ENCODE results near the gene CHCHD6. TPM values are rescaled to one million over a fixed set of nuclear protein-coding genes. Genes with fewer than 3 reads are reported as not detected.

Gene CHCHD6
- total RNA-seq, 1 donor from 2014 or later = 30.2 TPM

GRCh38 chr3:126911162-126912026, 207.4 kb downstream of the CHCHD6 start:
- peaks cover 18% of the 10 kb centered on the region for H3K4me1 Mint-ChIP-seq (ENCODE audit: low read depth)
- H3K36me3 Mint-ChIP-seq (ENCODE audit: insufficient read depth) = peaks cover 4% of the 10 kb centered on the region
- no peak overlapping the region for H3K27ac Mint-ChIP-seq

GRCh38 chr3:126912027-126912422, 208.0 kb downstream of the CHCHD6 start:
- H3K27ac Mint-ChIP-seq = no peak overlapping the region
- H3K4me3 Mint-ChIP-seq (ENCODE audit: low read depth) = no peak overlapping the region
- no peak for TF ChIP-seq CTCF (IDR thresholded peaks at IDR 0.05; ENCODE audit: unreplicated experiment)
- no peak for DNase-seq (ENCODE audit: low spot score, unreplicated experiment)
- no peaks in the 10 kb centered on the region for H3K9me3 Mint-ChIP-seq (ENCODE audit: low read depth)
- peaks cover 3% of the 10 kb centered on the region for H3K36me3 Mint-ChIP-seq (ENCODE audit: insufficient read depth)
- no peaks in the 10 kb centered on the region for H3K27me3 Mint-ChIP-seq
- peaks cover 18% of the 10 kb centered on the region for H3K4me1 Mint-ChIP-seq (ENCODE audit: low read depth)

More at GRCh38 chr3:126911162-126912026, 207.4 kb downstream of the CHCHD6 start:
- no peak for DNase-seq (ENCODE audit: low spot score, unreplicated experiment)
- Mint-ChIP-seq H3K4me3 (ENCODE audit: low read depth) (no peak overlapping the region), H3K27me3 (no peaks in the 10 kb centered on the region), H3K9me3 (ENCODE audit: low read depth) (no peaks in the 10 kb centered on the region)
- no peak for TF ChIP-seq CTCF (IDR thresholded peaks at IDR 0.05; ENCODE audit: unreplicated experiment)

GRCh38 chr3:126912491-126913195, 208.6 kb downstream of the CHCHD6 start:
- H3K27ac Mint-ChIP-seq = no peak overlapping the region

GRCh38 chr3:126913524-126913923, 209.5 kb downstream of the CHCHD6 start:
- peaks cover 3% of the 10 kb centered on the region for H3K9me3 Mint-ChIP-seq (ENCODE audit: low read depth)
- TF ChIP-seq CTCF (IDR thresholded peaks at IDR 0.05; ENCODE audit: unreplicated experiment) = no peak

More at GRCh38 chr3:126912491-126913195, 208.6 kb downstream of the CHCHD6 start:
- DNase-seq (ENCODE audit: low spot score, unreplicated experiment) = no peak
- Mint-ChIP-seq H3K27me3 (no peaks in the 10 kb centered on the region), H3K4me1 (ENCODE audit: low read depth) (peaks cover 18% of the 10 kb centered on the region), H3K9me3 (ENCODE audit: low read depth) (no peaks in the 10 kb centered on the region), H3K4me3 (ENCODE audit: low read depth) (no peak overlapping the region), H3K36me3 (ENCODE audit: insufficient read depth) (peaks cover 8% of the 10 kb centered on the region)
- TF ChIP-seq CTCF (IDR thresholded peaks at IDR 0.05; ENCODE audit: unreplicated experiment) = no peak

GRCh38 chr3:126914226-126914625, 210.2 kb downstream of the CHCHD6 start:
- peaks cover 13% of the 10 kb centered on the region for H3K36me3 Mint-ChIP-seq (ENCODE audit: insufficient read depth)
- H3K27me3 Mint-ChIP-seq = no peaks in the 10 kb centered on the region
- H3K4me1 Mint-ChIP-seq (ENCODE audit: low read depth) = peaks cover 7% of the 10 kb centered on the region
- no peak overlapping the region for H3K4me3 Mint-ChIP-seq (ENCODE audit: low read depth)
- DNase-seq (ENCODE audit: low spot score, unreplicated experiment) = no peak
- TF ChIP-seq CTCF (IDR thresholded peaks at IDR 0.05; ENCODE audit: unreplicated experiment) = no peak
- H3K27ac Mint-ChIP-seq = no peak overlapping the region
- H3K9me3 Mint-ChIP-seq (ENCODE audit: low read depth) = peaks cover 3% of the 10 kb centered on the region

More at GRCh38 chr3:126913524-126913923, 209.5 kb downstream of the CHCHD6 start:
- H3K4me3 Mint-ChIP-seq (ENCODE audit: low read depth) = no peak overlapping the region
- no peak for DNase-seq (ENCODE audit: low spot score, unreplicated experiment)
- no peak overlapping the region for H3K27ac Mint-ChIP-seq
- H3K36me3 Mint-ChIP-seq (ENCODE audit: insufficient read depth) = peaks cover 12% of the 10 kb centered on the region
- H3K4me1 Mint-ChIP-seq (ENCODE audit: low read depth) = peaks cover 14% of the 10 kb centered on the region
- H3K27me3 Mint-ChIP-seq = no peaks in the 10 kb centered on the region
